GM23248 (cell line): ENCODE measurements around the gene TIGD1.

Experiments used
- EZH2 ChIP-seq: fragments of 200-600 bp; sonication (generic); IDR thresholded peaks from 2 replicates; pipeline ENCODE4 v1.6.1; 2018; ENCODE audit warnings: antibody characterized with exemption, mild to moderate bottlenecking; ENCODE audit not compliant: insufficient read depth, poor library complexity, severe bottlenecking
- EZH2phosphoT487 ChIP-seq: fragments of 200-600 bp; sonication (generic); IDR thresholded peaks from 2 replicates; pipeline ENCODE4 v1.6.1; 2018; ENCODE audit warnings: antibody characterized with exemption, moderate library complexity, mild to moderate bottlenecking, low read depth; ENCODE audit not compliant: insufficient read depth

DNA sequence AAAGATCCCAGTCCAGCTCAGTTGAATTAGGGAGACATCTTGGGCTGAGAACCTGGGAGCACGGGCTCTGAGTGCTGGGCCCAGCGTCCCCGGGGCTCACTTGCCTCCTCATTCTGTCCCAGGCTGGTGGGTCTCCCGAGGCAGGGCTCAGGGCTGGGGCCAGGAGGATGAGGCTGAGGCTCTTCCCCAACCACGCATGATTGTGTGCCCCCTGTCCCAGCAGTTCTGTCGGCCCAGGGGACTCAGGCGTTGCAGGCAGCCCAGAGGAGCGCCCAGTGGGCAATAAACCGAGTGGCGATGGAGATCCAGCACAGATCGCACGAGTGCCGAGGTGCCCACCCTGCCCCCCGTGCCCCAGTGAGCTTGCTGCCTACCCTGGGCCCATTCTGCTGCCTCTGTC is 29.3 kb downstream of the TIGD1 start:
- TF ChIP-seq EZH2, result no peak
- TF ChIP-seq EZH2phosphoT487, result no peak
